Endothelial cell of umbilical vein (primary cell): ENCODE data around the gene KRTAP10-11.

Experiments used
- CTCF ChIP-seq, 2 donors: IDR thresholded peaks; 1 replicate in 1 of 2; 2 replicates in 1 of 2; pipeline ENCODE4 v1.5.1; 2011; ENCODE audit warnings: low read length in 2 of 2, mild to moderate bottlenecking in 2 of 2, moderate library complexity in 2 of 2, control low read depth in 1 of 2, inconsistent platforms in 1 of 2, low read depth in 1 of 2; ENCODE audit not compliant: insufficient read depth in 1 of 2; ENCODE audit errors: extremely low read depth in 1 of 2
- EZH2 ChIP-seq: IDR thresholded peaks from 2 replicates; pipeline ENCODE4 v1.6.1; 2012; ENCODE audit warnings: borderline replicate concordance, low read depth, mild to moderate bottlenecking, moderate library complexity, low read length, inconsistent platforms; ENCODE audit not compliant: severe bottlenecking
- FOS ChIP-seq: IDR thresholded peaks from 2 replicates; pipeline ENCODE4 v1.6.1; 2011; ENCODE audit warnings: mild to moderate bottlenecking, low read length, moderate library complexity, borderline replicate concordance; ENCODE audit not compliant: insufficient read depth
- POLR2A ChIP-seq: IDR thresholded peaks from 2 replicates; pipeline ENCODE4 v1.6.1; 2012; ENCODE audit warnings: low read depth, mild to moderate bottlenecking, control low read depth, low read length
- POLR2AphosphoS5 ChIP-seq: IDR thresholded peaks from 2 replicates; pipeline ENCODE4 v1.6.1; 2012; ENCODE audit warnings: low read depth, mild to moderate bottlenecking, control low read depth, low read length, moderate library complexity; ENCODE audit not compliant: insufficient read depth

- TF ChIP-seq CTCF (IDR thresholded peaks at IDR 0.05; ENCODE audit: extremely low read depth in 1 of 2, insufficient read depth in 1 of 2, low read depth in 1 of 2, low read length in 2 of 2) (no peak), FOS (no peak), POLR2AphosphoS5 (no peak), POLR2A (no peak), EZH2 (no peak)
Measured at GRCh38 chr21:44628707-44629391, 17.4 kb upstream of the KRTAP10-11 start.
